Activated CD4-positive, alpha-beta T cell treated with anti-CD3 and anti-CD28 coated beads, Interleukin-2, Interleukin-4, amounts not matched to agents 100 ng/mL and 50 ng/mL, durations not matched to agents 16 hours and 8 hours (primary cell): ENCODE measurements around the gene GLYATL3.
A peak's percentile ranks its signal among the peaks of the same experiment; 100 is the strongest.

Source experiments
- DNase-seq: peaks from one replicate; pipeline ENCODE4 v3.0.0-alpha.2; 2020; ENCODE audit warnings: low spot score

Gene GLYATL3

DNA sequence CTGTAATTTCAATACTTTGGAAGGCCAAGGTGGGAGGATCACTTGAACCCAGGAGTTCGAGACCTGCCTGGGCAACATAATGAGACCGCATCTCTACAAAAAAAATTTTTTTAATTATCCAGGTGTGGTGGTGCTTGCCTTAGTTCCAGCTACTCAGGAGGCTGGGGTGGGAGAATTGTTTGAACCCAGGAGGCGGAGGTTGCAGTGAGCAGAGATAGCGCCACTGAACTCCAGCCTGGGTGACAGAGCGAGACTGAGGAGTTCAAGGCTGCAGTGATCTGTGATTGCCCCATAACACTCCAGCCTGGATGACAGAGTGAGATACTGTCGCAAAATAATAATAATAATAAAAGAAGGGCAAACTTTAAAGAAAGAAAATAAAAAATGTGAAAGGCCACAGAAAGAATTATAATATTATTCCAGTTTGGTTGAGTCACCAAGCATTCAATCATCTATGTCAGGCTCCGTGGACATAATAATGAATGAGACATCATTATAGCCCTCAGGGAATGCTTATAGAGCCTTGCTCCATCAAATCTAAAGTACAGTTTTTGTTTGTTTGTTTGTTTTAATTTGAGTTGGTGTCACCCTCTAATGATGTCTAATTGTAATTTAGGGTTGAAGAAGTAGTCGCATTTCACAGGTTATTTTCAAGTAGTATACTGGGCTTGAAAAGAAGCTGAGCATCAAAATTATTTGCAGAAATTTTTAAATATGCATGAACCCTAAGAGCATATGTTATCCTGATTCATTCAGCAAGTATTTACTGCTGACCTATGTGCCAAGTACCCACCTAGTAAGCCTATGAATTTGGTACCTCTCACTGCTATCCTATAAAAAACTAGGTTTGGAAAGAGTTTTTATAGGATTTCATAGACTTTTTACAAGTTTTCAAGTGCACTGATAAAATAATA, 15.1 kb downstream of the GLYATL3 start:
- no peak for DNase-seq

DNA sequence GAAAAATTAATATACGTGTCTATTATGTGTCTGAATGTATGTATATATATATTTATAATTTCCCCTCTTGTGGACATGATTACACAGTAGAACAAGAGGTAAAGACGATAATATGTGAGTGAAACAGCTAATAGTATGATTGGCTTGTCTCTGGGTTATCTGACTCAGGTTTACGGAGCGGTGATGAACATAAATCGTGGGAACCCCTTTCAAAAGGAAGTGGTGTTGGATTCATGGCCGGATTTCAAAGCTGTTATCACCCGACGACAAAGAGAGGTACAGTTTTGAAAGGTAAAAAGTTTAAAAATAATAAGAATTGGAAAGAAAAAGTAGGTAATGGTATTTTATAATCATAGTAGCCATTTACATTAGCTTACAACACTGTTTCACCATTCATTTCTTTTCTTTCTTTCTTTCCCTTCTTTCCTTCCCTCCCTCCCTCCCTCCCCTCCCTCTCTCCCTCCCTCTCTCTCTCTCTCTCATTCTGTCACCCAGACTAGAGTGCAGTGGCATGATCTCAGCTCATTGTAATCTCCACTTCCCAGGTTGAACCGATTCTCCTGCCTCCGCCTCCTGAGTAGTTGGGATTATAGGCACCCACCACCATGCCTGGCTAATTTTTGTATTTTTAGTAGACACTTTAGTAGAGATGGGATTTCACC, 15.9 kb downstream of the GLYATL3 start:
- DNase-seq: no peak

DNA sequence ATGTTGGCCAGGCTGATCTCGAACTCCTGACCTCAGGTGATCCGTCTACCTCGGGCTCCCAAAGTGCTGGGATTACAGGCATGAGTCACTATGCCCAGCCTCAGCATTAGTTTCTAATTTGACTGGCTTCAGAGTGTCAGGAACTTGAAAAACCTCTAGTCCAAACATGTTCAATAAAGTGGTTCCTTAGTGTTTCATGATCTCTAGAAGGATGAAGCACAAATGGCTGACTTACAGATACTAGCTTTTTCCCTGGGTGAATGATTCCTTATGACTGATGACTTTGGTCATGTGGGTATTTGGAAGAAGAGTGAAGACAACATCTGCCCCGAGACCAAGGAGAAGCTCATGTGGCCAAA, 16.4 kb downstream of the GLYATL3 start:
- DNase-seq: no peak

DNA sequence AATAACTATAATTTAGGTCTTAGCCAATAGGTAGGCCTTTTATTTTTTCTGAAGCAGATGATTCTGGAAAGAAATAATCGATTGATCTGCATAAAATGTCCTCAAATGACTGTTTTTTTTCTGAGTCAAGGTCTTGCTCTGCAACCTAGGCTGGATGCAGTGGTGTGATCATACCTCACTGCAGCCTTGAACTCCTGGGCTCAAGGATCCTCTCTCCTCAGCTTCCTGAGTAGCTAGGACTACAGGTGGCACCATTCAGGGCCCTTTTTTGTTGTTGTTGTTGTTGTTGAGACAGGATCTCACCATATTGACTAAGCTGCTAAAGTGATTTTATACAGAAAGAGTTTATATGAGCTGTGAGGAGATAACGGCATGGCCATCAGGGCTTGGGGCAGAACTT, 18.2 kb downstream of the GLYATL3 start:
- no peak for DNase-seq

DNA sequence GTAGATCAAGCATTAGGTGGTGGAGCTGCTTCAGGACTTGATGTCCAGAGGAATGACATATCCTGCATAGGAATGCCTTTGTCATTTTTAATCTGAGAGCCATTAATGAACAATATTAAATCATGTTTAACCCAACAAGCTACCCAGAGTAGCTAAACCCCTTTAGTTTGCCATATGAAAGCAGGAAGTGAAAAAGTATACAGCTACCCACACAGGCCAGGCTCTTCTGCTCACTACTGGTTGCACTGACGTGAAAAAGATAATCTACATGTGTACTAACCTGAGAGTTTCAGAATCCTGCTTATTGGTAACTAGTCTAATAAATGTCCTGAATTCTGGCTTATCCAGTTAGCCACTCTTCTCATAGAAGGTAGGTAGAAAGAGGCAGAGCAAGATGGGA, 19.9 kb downstream of the GLYATL3 start:
- DNase-seq: no peak

DNA sequence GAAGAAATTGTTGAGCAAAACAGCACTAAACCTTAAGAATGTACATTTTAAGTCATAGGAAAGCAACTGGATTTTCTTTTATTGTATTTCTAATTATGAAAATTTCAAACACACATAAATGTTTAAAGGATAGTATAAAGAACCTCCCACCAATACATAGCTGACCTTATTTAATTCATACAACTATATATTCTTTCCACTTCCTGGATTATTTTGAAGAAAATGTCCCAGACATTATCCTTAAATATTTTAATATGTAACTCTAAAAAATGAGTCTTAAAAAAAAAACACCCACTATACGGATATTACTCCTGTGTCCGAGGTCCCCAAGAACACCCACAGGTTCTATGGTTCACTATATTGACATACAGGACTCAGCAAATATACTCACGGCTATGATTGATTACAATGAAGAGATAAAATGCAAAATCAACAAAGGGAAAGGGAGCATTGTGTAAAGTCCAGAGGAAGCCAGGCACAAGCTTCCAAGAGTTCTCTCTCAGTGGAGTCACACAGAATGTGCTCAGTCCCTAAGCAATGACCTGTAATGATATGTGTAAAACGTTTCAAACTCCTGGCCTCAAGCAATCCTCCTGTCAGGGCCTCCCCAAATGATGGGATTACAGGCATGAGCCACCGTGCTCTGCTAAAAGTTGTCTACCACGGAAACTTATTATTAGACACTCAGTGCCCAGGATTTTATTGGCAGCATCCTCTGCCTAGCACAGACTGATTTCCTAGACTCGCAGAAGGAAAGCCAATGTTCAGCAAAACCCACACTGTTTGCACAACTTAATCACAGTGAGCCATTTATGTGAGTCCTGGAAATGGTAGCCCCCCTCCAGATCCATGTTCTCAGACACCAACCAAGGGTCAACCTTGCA, 23.2 kb downstream of the GLYATL3 start:
- DNase-seq: no peak

DNA sequence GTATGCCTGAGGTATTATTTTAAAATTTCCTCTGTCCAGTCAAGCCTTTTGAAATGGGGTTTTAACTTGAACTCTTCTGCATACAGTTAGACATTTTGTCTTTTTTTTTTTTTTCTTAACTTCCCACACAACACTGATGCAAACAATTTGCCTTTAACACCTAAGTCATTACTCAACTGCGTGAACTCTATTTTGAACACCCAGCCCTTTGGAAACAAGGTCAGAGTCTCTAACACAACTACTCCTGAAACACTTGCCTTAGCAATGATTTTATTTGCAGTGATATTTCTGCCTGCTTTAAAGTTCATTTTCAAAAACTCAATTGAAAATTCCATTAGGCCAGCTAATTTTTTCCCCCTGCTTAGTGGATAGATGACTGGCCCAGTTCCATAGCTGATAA, 24.2 kb downstream of the GLYATL3 start:
- DNase-seq: no peak

DNA sequence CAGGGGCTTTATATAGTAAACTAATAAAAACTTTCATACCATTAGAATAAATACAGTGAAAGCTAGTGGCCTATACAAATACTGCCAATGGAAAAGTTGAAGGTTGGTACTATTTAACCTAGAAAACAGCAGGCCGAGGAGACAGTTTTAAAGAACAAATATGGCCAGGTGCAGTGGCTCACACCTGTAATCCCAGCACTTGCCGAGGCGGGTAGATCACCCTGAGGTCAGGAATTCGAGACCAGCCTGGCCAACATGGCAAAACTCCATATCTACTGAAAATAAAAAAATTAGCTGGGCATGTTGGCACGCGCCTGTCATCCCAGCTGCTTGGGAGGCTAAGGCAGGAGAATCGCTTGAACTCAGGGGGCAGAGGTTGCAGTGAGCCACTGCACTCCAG, 24.8 kb downstream of the GLYATL3 start:
- no peak for DNase-seq

DNA sequence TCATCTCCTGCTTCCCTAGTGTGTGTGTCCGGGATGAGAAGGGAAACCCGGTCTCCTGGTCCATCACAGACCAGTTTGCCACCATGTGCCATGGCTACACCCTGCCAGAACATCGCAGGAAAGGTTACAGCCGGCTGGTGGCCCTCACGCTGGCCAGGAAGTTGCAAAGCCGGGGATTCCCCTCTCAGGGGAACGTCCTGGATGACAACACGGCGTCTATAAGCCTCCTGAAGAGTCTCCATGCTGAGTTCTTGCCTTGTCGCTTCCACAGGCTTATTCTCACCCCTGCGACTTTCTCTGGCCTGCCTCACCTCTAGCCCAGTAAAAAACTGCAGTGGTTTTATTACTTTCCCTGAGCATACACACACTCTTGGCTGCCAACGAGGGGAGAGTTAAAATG, 26.9 kb downstream of the GLYATL3 start:
- DNase-seq: no peak

DNA sequence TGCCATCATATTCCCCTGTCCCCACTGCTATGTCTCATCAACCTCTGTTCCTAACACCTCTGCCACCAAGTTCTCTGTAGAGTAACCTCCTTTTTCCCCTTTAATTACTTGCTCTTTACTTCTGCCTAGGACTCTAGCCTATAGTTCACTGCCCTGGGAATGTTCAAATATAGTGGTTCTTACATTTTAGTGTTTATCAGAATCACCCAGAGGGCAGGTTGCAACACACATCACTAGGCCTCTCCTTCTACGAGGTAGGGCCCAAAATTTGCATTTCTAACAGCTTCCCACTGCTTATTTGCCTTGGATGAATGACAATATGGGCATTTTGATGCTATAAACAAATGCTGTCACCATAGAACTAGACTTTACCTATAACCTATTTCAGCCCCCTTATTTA, 27.6 kb downstream of the GLYATL3 start:
- DNase-seq: no peak

DNA sequence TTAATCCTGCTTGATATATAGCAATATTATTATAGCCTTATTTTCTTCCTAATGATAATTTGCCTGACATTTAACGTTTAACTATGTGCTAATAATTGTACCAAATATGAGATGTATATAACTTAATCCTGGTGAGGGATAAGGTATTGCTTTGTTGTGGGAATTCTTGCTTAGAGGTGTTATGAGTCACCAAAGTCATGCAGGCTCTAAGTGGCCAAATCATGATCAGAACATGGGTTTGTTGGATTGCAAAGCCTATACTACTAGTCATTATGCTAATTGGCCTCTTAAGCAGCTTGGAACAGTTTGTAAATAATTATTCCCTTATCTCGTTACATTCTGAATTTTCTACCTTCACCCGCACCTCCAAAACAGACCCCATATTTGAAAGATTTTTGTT, 28.8 kb downstream of the GLYATL3 start:
- no peak for DNase-seq

DNA sequence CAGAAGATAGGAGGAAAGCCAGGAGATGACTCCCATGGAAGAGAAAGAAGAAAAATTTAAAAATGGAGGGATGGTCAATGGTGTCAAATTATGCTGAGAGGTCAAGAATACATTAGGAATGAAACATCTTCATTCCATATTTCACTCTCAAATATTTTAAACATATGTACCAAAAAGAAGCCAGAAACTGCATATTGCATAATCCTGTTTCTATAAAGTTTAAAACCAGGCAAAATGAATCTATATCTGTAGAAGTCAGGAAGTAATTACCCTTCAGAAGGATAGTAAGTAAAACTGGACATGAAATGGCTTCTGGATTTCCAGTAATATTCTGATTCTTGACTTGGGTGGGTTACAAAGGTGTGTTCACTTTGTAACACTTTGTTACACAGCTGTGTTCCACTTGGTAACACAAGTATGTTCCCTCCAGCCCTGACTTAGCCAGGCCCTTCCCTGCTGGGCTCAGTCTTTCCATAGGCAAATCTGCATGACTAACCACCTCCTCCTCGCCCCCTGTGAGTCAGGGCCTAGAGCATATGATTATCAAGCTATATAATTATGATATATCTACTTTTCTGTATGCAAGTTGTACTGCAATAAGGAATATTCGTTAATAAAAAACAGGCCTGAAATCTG, 30.5 kb downstream of the GLYATL3 start:
- DNase-seq: no peak

DNA sequence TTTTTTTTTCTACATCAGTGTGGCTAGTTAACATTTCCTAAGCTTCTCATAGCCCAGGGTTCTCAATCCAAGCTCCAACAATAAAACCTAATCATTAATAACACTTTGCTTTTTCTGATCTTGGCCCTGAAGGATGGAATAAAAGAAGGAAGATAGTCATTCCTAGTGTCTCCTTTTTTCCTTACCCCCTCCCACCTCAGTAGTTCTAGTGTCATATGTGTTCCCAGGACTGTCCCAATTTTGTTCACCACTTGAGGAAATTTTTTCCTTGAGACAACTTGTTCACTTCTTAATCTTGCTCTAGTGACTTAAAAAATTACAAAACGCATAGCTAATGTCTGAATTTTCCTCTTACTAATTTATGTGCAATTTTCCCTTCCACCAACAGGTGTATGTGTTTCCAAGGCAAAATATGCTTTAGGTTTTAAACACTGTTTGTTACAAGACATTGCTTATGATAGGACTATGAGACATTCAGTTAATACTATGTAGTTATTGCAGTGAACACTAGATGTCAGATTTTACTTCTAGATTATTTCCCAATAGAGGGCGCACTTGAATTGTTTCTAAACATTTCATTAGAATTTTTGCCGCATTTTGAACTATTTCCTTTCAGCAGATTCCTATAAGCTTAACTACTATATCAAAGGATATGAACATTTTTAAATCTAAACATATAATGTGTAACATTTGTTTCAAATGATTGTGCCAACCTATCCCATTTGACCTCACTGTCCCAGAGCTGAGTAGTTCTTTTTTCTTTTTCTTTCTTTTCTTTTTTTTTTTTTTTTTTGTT, 32.2 kb downstream of the GLYATL3 start:
- DNase-seq: peak; percentile 49

DNA sequence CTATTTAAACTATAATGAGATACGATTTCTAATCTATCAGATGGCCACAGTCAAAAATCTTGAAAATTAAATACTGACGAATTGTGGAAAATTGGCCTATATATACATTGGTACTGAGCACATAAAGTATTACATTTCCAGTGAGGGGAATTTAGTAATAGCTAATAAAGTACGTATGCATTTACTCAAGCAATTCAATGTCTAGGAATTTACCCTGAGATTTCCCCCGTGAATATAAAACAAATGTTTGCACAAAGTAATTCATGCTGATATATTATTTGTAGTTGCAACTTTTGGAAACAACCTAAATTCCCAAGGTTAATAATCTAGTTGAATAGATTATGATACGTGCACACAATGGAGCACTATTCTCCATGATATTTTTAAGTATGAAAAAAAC, 36.1 kb downstream of the GLYATL3 start:
- no peak for DNase-seq

DNA sequence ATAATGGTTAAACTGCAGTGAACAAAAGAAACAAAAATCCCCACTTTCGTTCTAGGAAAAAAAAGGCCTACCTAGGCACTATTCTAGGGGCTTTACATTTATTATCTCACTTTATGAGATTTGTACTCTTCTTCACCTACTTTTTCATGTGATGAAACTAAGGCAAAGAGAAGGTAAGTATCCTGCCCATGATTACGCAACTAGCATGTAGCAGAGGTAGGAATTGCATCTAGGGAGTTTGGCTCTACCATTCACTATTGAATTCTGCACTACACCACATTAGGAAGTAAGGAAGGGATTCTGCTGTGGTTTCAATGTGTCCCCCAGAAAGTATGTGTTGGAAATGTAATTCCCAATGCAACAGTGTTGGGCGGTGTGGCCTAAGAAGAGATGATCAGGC, 39.4 kb downstream of the GLYATL3 start:
- no peak for DNase-seq

DNA sequence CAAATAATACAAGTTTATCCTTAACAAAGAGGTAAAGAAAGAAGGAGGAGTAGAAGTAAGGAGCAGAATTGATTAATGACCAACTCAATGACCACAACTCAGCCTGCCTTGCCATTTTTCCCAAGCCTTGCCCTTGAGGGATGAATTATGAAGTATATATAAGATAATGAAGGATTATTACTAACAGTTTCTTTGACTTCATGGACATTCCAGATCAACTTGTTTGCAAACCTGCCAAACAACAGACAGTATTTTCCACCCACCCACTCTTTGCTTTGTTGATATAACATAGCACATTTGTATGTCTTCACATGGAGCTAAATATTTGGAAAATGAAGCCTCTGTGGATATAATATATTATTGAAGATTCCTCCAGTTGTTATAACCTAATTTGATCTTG, 40.9 kb downstream of the GLYATL3 start:
- DNase-seq: no peak

DNA sequence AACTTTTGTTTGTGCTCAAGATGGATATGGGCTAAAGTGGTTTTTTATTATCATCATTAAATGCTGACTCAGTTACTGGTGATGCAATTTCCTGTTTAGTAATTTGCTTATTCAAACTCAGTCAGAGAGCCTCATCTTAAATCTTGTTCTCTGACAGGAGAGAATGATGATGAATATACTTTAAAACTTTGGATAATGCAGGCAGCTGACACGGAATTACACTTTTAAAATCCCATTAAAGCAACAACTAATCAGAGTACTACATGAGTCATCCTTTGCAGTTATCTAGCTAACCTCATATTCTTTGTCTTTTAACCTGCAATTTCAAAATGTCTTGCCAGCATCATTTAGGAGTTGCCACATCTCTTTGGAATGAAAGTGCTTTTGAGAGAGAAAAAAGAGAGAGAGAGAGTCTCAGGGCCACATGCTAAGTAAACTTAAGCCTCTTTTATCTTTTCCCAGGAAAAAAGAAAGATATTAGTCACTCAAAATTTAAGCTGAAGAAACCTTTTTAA, 41.5 kb downstream of the GLYATL3 start:
- no peak for DNase-seq

DNA sequence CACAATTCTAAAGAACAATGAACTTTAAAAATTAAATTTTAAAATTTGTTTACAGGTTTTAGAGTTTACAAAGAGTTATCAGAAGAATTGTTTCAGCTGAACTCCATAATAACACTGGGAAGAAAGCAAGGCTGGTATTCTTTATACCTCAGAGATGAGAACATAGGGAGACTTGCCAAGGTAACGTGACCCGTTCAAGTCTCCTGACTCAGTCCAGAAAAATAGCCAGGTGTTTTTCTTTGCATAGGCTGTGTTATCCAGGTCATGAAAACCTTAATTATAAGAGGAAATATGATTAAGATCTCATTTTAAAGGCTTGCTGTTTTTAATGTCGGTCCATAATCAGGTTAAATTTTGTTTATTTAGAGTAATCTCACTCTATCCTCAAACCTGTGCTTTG, 42.2 kb downstream of the GLYATL3 start:
- no peak for DNase-seq

DNA sequence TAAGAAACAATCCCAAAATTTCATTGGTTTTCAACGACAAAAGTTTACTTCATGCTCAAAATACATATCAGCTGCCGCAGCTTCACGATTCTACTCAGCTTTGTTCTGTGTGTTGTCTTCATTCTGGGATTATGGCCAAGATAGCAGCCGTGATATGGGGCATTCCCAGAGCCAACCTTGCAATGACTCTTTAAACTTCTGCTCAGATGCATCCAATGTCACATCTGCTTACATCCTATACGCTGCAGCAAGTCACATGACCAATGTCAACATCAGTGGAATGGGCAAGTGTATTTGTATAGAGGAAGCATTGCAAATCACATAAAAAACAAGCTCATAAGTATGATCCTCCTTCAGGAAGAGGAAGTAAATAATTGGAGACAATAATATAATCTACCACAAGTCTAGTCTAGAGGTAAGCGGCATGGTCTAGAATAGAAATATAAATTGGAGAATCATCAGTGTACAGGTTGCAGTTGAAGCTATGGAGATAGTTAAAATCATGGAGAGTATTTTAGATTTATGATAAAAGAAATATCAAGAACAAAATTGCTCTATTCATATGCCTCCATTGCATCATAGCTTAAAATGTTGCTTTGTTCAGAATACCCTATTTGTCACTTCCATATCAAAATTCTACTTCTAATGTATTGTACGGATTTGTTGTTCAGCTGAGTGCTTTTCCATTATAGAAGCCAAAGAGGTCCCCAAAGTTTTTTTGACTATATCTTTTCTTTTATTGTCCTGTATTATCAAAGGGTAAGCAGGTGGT, 43.5 kb downstream of the GLYATL3 start:
- no peak for DNase-seq

DNA sequence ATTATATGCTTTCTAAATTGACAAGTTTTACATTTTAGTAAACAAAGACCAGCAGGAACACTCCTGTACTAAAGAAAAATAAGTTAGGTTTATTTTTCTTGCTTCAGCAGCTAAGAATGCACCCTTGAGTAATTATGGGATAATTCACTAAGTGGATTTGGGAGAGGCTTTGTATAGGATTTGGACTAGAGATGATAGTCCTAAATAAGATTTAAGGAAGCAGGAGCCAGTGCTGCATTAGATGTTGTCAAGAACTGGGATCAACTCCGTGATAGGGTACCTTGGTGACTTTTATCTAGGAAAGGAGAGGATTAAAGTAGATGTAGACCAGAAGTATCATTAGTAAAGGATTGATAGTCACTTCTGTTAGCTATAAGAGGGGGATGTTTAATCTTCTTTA, 46.6 kb downstream of the GLYATL3 start:
- DNase-seq: no peak
